GM18511 (cell line): ENCODE measurements around the gene MED26.

Source experiments
- ATAC-seq: cut with Tn5 transposase; IDR thresholded peaks from one replicate; pipeline ENCODE4 v1.9.1; 2021; ENCODE audit warnings: mild to moderate bottlenecking, moderate library complexity; ENCODE audit not compliant: unreplicated experiment

MED26 gene

GRCh38 chr19:16618248-16618647 lies 9.8 kb downstream of the MED26 start:
- no peak for ATAC-seq

DNA sequence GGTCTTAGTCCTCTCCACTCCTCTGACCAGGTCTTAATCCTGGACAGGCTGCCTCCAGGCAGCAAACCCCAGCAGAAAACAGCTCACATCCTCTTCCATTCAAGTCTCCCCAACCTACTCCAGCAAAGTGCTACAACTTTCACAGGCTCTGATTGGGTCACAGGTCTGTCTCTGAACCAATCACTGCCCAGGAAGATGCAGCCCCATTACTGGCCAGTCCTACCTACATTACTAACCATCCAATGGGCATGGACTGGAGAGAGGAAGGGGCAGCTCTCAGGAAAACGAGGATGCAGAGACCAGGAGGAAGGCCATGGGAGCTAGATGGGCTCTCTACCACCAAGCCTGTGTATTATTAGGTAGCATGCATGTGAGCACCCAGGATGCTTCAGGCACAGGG lies 12.2 kb downstream of the MED26 start:
- no peak for ATAC-seq

- ATAC-seq = no peak
These were observed 13.1 kb downstream of the MED26 start for GRCh38 chr19:16614941-16615340.

DNA sequence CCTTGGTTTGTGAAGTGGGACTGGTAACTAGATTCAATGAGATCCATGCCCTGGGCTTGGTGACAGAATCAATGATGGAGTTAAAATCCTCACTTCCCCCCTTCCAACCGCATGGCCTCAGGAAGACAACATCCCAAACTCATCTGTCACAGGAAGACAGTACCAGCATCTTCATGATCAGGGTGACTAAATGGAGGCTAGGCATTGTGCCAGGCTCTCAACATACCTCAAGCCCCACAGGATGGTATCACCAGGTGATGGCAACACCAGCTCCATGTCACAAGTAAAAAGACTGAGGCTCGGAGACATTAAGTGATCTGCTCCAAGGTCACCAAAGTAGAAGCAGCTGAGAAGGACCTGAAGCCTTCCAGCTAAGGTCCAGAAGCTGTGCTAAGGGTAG lies 14.2 kb downstream of the MED26 start:
- no peak for ATAC-seq

- no peak for ATAC-seq
These were observed 15.4 kb downstream of the MED26 start for GRCh38 chr19:16612636-16613035.

DNA sequence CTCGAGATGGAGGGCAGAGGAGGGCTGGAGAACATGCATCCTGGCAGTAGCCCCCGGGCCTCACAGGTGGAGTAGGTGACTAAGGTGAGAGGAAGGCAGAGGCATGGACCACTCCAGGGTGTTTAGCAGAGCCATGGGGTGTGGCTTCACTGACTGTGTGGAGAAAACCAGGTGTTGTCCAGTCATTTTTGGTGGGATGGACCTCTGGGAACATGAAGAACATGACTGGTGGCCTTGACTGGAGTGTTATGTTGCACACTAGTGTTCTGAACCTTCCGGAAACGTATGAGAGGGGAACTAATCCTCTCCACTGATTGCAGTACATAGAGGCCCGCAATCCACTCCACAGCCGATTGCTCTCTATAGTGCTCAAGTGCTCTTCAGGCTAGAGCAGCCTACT lies 16.9 kb downstream of the MED26 start:
- no peak for ATAC-seq

DNA sequence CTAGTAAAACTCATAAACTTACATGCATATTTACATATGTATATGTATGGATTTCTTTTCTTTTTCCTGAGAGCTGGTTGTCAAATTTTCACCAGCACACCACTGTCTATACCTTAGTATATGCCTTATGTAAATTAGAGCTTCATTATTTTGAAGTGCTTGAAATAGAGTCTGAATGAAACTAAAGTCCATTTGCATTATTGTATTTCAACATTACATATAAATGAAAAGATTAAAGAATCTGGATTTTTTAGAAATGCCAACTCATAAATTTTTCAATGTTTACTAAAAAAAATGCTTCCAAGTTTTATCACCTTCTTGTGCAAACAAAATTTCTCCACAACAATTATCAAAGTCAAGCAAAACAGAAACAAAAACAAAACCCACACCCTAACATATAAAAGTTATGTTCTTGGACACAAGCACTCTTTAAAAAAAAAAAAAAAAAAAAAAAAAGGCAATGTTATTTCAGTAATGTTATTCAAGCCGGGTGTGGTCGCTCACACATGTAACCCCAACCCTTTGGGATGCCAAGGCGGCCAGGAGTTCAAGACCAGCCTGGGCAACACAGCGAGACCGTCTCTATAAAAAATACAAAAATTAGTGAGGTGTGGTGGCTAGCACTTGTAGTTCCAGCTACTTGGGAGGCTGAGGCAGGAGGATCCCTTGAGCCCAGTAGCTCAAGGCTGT lies 18.3 kb downstream of the MED26 start:
- no peak for ATAC-seq

DNA sequence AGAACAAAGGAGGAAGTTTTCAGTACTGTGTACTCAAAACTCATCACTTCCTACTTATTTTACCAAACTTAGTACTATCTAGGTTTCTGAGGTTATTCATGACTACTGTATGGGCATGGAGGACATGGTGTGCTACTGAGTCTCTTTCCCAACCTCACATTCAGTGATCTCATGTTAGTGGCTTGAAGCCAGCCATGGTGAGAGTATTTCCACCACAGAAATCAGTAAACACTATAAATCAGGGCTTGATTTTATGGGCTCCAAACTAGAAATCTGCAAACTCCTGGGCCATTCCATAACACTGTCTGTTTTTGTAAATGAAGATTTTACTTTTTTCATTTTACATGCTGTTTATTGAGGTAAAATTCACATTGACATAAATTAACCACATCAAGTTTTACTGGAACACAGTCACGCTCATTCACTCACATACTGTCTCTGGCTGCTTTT lies 19.7 kb downstream of the MED26 start:
- no peak for ATAC-seq

DNA sequence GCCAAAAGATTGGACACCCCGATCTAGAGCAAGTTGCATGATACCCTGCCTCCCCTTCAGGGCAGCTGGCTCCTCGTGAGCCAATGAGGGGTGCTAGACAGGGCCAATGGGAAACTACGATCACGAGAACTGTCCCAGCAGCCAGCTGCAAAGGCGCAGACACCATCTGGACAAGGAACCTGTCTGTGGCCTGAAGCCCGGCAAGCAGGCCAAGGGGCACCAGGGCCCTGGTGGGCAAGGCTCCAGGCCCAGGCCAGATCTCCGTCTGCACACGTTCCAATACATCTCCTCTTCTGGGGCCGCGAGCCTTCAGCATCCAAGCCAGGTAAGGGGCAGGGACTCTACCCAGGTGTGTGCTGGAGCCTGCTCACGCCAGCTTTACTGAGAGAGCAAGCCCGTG lies 20.2 kb downstream of the MED26 start:
- ATAC-seq = no peak

DNA sequence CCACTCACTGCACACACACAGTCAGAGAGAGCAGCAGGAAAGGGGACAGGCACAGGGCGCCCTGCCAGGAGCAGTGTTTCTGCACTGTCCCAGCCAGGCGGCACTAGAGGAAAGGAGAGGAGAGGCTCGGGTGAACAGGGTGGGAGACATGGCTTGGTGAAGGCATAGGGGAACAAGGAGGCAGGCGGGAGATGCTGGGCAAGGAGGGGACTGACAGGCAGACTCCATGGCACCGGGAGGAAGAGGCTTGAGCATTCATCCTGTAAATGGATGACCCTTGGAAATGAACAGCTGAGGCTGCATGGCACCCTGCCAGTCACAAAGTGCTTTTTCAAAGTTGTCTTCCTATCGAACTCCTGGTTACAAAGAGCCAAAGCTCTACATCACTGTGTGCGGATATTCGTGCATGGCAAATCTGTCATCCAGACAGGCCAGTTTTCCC lies 22.4 kb downstream of the MED26 start:
- no peak for ATAC-seq

DNA sequence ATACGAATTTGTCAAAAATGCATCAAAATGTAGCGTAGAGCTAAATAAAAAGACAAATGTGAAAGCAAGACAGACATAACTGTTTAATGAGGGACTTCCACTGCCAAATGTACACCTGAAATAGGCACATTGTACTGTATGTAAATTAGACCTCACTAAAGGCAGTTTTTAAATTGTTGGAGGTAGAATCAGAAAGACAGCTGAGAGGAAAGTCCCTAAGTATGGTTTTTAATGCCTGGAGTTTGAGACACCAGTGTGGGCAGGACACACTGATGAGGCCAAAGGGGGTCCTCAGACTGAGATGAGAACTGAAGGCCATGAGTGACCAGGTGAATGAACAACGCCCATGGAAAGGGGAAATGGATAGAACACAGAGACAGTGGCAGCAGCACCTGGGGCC lies 22.9 kb downstream of the MED26 start:
- no peak for ATAC-seq

GRCh38 chr19:16604615-16605014 lies 23.4 kb downstream of the MED26 start:
- no peak for ATAC-seq

DNA sequence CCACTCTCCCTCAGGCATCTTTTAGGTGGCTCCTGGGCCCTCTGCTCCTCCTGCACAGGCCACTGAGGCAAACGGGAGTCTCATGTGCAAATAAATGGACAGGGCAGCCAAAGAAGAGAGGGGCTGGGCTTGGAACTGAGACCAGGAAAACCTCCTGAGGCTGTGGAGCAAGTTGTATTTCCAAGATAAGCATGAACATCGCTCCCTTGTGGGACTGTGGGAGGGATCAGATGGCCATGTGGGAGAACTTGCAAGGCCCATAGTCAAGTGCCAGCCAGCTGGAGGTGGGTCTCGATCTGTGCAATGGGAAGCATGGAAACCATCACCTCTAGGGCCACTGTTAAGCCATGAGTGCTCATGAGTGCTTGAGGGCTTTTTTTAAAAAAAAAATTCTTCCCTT lies 24.9 kb downstream of the MED26 start:
- no peak for ATAC-seq

- ATAC-seq = no peak
These were observed 26.5 kb downstream of the MED26 start for GRCh38 chr19:16601378-16602052.

- ATAC-seq = no peak
These were observed 27.2 kb downstream of the MED26 start for GRCh38 chr19:16600824-16601223.

GRCh38 chr19:16599655-16600346 lies 28.2 kb downstream of the MED26 start:
- no peak for ATAC-seq

GRCh38 chr19:16598848-16599247 lies 29.2 kb downstream of the MED26 start:
- no peak for ATAC-seq

DNA sequence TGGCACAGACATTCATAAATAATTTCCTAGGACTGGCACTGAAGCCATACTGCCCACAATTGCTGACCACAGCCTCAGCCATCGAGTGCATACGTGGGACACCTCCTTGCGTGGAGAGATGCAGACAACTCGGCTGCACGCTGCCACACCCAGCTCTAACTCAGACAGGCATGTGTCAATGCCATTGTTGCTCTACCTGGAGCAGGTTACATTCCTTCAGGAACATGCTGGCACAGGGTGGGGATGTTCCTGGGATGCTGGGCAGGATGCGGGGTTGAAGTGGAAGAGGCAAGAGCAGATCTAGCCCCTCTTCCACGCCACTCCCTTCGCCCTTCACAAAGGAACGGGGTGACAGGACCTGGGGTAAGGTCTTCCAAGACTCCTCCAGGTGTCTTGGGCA lies 31.6 kb downstream of the MED26 start:
- no peak for ATAC-seq

- ATAC-seq = no peak
These were observed 32.9 kb downstream of the MED26 start for GRCh38 chr19:16595097-16595496.

- ATAC-seq = no peak
These were observed 33.3 kb downstream of the MED26 start for GRCh38 chr19:16594681-16595091.

- ATAC-seq = peak; percentile 62
These were observed 33.8 kb downstream of the MED26 start for GRCh38 chr19:16594131-16594586.

- ATAC-seq = no peak
These were observed 34.8 kb downstream of the MED26 start for GRCh38 chr19:16593181-16593580.
